Embryonic facial prominence (tissue), 1 donor: Measurements from ENCODE around the gene ANKS3.
A peak's percentile ranks its signal among the peaks of the same experiment; 100 is the strongest.

Experiments
- DNase-seq: peaks from one replicate; pipeline ENCODE4 v3.0.0-alpha.2; 2016; ENCODE audit errors: extremely low spot score

The ANKS3 gene

DNA sequence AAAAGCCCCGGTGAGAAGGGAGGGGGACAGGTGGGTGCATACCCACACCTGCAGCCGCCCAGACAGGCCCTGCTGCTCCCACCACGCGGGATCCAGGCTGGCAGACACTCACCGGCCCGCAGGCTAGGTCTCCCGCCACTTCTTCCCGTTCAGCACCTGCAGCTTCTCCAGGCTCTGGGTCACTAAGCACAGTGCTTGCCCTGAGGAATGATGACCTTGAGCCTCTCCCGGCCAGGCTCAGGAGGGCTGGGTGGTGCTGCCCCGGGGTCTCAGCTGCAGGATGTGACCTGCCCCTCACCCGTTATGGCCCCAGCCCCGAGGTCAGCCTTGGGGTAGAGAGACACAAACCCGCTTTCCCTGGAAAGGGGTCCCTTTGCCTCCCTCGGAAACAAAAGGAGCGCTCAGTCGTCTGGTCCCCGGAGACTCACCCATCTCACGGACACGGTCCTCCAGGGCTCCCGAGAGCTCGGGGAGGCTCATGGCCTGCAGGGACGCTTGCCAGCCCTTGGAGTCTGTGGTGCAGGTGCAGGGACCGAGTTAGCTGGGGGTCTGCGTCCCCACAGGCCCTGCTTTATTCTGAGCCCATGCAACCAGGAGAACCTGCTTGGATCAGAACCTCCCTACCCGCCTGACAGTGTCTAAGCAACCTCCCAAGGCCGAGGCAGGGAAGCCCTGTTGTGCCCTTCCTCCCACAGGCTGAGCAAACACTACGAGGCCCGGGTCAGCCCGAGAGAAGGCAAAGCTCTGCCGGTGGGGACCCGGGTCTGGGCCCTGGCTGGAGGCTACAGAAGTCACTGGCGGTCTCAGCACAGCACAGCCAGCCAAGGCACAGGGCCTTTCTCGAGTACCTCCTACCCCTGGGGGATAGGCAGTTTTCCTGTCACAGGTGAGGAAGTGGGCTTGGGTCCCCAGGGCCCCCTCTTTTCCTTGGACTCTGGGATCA lies 36.9 kb downstream of the ANKS3 start:
- DNase-seq: no peak

DNA sequence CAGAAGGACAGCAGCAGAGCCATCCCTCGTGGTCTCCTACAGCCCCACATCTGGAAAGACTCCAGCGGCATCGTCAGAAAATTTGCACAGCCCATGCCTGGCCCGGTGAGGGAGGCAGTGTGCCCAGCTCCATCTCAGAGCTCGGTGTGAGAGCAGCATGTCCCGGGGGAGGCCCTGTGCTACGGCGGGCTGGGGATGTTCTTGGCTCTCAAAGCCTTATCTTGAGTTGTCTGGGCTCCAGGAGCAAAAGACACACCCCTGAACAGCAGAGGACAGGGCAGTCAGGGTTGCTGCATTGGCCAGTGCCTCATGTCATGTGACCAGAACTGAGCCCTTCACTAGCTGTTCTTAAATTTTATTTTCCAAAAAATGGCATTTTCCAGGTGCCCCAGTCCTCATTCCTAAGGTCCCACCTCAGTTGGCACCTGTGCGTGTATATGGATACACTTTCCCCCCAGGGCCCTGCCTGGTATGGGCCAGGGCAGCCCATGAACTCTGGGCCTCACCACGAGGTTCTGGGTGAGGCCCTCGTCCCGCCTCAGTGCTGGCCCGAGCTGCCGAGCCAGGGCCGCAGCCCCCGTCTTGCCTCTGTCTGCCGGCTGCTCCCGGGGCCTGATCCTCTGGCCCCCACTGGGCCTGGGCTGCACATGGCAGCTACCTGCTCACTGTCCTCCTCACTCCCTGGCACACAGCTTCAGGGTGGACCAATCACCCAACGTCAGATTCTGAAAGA lies 37.7 kb downstream of the ANKS3 start:
- no peak for DNase-seq

DNA sequence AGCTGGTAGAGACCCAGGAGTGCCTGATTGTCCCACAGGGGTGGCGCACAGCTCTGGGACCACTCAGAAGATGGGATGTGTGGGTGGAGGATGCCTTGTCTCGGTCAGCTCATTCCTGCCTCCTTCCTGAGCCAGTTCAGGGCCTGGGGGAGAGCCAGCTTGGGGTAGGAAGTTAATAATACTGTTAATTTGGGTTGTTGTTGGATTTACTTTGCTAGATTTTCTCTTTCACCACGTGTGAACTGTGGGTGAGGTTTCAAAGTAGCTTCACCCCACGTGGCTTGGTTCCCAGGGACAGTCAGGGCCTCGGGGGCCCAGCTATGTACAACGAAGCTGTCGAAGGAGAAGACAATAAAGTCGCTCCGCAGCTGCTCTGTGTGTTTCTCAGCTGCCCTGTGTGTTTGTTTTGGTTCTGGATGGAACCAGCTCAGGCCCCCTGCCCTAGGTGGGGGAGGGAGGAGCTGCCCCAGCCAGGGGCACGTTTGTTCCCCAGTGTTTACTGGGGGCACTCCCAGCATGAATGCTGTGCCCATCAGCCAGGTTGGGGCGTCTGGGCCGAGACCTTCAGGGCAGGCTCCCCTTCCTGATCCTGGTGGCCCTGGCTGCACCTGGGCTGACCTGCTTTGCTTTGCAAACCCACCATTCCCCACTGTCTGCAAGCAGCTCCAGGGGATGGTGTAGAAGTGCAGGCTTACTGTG lies 38.4 kb downstream of the ANKS3 start:
- no peak for DNase-seq

DNA sequence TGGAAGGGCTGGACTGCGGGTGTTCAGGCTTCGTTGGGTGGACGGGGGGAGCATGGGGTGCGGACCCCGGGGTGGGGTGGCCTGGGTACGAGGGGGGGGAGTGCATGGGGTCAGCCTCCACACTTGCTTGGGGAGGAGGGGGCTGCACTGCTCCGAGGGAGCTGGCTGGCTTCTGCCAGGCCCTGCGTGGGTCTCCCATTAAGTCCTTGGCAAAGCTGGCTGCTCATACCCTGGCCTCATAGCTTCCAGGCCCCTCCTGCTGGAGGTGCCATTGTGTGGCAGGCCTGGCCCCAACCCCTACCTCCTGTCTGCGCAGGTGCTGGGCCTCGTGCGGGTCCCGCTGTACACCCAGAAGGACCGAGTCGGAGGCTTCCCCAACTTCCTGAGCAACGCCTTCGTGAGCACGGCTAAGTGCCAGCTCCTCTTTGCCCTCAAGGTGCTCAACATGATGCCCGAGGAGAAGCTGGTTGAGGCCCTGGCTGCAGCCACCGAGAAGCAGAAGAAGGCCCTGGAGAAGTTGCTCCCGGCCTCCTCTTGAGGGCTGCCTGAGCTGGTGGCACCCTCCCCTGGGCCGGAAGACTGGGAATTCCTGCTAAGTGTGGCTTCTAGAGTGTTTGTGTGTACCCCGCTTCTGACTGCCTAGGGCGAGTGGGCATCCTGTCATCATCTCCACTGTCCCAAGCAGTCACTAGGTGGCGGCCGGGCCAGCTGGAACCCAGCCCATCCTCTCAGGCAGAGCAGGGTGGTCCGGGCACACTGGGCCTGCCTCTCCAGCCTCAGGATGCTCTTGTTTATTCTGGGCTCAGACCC lies 39.2 kb downstream of the ANKS3 start:
- DNase-seq: no peak

DNA sequence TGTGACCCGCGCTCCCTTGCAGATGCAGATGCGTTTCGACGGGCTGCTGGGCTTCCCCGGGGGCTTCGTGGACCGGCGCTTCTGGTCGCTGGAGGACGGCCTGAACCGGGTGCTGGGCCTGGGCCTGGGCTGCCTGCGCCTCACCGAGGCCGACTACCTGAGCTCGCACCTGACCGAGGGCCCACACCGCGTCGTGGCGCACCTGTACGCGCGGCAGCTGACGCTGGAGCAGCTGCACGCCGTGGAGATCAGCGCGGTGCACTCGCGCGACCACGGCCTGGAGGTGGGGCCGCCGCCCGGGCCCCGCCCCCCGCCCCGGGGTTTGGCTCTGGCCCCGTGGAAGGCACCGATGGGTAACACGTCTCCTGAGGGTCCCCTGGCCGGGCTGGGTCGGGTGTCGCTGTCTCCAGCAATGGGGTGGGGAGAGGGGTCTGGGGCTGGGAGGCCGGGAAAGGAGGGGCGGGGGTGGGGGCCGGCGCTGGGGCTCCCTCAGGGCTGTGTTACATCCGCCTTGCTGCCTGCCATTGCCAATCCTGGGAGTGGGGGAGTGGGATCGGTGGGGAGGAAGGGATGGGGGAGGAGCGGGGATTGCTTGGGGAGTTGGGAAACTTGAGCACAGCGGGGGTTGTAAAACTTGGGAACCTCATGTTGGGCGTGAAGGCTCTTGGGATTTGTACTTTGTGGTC lies 40.0 kb downstream of the ANKS3 start:
- no peak for DNase-seq

DNA sequence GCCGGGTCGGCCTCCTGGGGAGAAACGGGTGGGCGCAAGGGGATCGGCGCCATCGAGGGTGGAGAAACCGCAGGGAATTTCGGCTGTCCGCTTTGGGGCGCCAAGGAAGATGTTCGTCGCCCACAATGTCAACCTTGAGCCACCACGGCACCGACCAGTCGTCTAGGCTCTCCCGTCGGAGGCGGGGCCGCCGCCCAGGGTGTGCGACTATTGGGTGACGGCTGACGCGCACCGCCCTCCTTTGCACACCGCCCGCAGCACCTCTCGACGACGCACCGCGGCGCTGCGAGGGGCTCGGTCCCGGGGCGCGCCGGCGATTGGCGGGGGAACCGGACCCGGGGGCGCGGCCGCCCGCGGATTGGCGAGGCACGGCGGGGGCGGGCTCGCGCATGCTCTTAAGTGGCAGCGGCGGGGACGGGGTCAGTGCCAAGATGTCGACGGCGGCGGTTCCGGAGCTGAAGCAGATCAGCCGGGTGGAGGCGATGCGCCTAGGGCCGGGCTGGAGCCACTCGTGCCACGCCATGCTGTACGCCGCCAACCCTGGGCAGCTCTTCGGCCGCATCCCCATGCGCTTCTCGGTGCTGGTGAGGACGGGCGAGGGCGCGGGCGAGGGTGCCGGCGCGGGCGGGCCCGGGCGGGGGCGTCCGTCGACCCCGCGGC lies 40.6 kb downstream of the ANKS3 start, which contains the start of gene NUDT16L1:
NUDT16L1 (plus strand) TSS at position 267 of the 660 bp plus-strand sequence; CDS start at position 432, 165 bp downstream.
- peak; percentile 91 for DNase-seq

DNA sequence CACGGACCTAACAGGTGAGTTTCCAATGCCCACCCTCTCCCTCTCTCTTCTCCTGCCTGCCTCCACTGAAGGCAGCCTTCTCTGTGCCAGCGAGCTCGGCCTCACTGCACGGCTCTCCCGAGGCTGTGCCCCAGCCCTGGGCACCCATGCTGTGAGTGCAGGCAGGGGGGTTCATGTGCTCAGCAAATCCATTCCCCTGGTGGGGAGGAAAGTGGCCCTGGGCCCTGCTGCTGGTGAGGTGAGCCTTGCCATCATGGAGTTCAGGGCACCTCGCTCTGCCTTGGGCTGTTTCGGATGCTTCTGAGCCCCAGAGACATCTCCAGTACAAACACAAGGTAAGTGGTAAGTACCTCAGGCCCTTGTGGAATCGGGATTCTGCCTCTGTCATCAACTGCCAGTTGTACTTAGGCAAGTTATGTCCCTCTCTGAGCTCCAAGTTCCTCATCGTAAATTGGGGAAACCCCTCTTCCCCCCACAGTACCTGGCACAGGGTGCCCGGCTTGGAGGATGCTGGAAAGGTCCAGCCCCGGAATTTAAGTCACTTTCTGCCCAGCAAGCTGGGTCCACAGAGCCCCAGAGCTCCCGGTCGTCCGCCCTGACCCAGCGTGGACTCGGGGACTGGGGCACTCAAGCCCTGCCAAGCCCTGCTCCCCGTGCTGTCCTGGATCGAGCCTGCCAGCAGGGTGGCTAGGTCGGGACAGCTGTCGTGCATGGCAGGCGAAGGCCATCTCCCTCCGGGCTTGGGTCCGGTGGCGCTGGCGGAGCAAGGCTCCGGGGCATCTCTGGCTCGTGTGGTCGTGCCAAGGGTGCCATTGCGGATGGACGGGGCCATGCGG lies 41.4 kb downstream of the ANKS3 start:
- no peak for DNase-seq

DNA sequence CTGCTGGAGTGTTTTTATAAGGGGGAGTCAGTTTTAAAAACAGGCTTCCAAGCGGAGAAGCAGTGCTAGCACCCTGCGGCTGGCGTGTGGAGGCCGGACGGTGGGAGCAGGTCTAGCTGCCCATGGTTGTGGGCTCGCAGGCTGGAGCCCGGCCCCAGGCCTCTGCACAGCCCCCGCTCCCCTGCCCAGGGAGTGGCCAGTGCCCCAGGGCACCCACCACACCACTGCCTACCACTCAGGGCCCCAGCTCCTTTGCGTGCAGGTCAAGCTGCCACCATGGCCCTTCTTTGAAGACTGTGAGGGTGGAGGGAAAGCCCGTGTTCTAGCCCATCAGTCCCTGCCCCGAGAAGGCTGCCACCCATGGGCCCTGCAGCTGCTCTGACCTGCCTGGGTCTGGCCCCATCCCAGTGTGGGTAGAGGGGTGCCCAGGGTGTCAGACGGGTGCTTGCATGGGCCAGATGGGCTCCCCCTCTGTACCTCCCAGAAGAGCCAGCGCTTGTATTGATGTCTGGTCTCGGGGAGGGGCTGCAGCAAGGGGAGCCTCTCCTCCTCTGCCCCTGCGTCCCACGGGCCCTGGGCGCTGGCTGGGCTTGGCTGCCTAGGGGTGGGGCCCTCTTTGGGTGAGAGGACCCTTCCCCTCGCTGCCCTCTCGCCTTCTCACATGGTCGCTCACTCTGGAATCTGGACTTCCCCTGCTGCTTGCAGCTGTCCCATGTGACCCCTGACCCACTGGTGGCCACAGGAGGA lies 42.2 kb downstream of the ANKS3 start:
- DNase-seq: no peak

DNA sequence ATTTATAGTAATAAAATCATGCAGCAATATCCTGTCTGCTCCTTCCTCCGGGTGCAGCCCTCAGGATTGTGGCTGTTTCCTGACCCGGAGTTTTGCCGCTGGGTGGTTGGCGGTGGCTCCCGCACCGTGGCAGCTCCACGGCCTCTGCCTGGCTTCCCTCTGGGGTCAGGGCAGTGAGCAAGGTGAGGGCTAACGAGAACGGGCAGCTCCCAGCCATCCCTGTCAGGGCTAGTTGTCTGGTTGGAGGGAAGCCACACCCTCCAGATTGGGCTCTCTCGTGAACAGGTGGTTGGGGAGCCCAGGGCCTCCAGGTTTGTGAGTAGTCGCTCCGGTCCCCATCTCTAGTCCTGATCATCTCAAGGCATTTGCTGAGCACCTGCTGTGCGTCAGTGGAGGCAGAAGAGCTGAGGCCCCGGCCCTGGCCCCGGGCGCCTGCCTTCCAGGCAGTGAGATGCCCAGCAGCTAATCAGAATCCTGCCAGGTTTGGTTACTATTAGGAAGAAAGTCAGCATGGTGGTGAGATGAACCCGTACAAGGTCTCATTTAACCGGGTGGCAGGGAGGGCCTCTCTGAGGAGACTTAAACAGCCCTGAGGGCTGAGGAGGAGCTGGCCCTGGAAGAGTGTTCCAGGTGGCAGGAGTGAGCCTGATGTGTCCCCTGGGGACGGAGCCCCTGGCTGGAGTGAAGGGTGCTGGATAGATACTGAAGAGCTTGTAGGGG lies 43.0 kb downstream of the ANKS3 start:
- no peak for DNase-seq

DNA sequence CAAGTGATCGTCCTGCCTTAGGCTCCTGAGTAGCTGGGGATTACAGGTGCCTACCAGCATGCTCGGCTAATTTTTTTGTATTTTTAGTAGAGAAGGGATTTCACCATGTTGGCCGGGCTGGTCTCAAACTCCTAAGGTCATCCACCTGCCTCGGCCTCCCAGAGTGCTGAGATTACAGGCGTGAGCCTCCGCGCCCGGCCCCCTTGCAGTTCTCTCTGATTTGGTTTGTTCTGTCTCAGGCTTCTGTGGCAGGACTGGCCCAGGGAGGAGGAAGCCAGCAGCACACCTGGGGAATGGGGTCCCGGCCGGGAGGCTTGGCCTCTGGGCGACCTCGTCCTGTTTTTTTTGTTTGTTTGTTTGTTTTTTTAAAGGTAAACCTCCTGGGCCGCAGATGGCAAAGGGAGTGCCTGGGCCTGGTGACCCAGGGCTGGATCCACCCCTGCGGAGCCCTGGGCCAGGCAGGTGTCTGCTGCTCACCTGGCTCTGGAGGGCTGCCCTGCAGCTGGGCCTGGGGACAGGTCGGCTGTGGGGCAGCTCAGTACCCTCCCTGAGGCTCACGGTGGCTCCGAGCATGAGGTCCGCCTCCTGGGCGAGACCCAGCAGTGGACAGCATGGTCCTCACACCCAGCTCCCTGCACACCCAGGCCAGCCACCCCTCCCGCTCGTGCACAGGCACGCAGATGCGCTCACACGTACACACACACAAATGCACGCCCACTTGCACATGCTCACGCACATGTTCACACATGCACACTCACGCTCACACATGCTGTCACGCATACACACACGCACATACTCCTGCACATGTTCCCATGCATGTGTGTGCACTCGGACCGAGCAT lies 44.0 kb downstream of the ANKS3 start:
- no peak for DNase-seq

DNA sequence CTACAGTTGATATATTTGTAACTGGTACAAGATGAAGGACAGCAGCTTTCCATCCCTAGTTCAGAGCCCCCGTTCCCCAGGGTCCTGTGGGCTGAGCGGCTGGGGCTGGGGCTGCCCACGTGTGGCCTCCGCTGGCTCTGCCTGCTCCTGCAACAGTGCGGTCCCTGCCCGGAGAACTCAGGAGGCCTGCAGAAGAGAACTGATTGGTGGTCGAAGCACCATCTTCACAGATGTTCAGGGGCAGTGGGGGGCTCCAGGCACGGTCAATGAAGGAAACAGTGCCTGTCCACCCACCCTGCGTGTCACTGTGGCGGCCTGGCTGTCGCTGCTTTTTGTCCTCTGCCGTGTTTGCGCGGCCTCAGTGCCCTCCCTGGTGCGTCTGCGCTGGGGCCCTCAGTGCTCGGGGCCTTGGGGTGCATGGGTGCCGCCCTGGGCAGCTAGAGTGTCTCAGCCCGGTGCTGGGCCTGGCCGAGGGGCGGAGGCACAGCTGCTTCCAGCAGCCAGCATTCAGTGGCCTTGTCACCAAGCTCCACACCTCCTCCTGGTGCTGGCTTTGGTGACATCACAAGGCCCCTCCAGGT lies 44.9 kb downstream of the ANKS3 start:
- DNase-seq: no peak

DNA sequence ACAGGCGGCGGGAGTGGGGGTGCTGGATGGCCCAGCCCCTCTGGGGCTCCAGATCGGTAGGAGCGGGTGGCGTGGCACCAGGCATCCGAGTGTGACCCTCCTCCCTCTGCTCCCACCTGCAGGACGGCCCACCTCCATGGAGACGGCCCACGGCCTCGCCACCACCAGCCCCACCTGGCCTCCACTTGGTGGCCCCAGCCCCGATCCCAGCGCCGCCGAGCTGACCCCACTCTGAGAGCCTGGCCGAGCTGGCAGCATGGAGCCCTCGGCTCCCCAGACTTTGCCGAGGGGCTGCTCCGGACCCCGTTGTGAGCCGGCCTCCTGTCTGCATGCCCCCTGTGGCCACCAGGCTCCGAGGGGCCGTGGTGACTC lies 45.4 kb downstream of the ANKS3 start:
- no peak for DNase-seq

DNA sequence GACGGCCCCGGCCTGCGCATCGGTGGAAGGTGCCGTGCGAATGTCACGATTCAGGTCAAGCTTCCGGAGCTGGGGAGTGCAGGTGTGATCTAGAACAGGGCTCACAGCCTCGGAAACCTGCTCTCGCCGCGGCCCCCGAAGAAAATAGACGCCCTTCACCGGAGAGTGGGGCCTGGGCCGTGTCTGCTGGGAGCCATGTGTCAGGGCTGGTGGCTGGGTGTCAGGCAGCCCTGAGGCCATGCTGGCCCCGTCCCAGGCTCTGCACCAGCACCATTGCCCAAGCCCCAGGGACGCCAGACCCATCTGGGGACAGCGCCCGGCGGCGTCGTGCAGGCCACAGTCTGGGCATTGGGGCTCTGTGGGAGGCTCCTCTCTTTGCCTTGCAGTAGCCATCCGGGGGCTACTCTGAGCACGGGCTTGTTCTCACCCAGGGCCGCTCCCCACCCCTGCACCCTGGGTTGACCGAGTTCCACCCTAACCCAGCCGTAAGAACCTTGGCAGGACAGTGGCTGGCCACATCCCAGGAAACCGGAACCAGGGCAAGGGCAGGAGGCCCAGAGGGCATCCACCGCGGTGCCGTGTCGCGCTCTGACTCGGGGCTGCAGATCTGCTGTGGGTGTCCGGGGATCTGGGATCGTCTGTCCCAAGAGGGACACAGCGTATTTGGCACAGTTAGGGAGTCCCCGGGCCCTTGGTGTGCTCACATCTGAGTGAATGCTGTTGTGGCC lies 46.0 kb downstream of the ANKS3 start:
- DNase-seq: no peak

DNA sequence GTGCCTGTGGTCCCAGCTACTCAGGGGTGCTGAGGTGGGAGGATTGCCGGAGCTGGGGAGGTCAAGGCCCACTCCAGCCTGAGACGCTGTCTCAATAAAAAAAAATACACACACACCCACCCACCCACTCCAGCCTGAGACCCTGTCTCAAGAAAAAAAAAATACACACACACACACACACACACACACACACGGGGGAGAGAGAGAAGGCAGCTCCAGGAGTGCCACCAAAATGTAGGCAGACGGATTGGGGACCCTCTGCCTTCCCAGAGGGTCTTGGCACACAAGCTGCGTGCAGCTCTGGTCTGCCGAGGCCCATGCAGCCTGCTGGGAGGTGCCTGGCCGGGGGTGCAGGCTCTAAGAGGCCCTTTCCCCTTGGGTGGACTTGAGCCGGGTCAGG lies 46.7 kb downstream of the ANKS3 start:
- no peak for DNase-seq

DNA sequence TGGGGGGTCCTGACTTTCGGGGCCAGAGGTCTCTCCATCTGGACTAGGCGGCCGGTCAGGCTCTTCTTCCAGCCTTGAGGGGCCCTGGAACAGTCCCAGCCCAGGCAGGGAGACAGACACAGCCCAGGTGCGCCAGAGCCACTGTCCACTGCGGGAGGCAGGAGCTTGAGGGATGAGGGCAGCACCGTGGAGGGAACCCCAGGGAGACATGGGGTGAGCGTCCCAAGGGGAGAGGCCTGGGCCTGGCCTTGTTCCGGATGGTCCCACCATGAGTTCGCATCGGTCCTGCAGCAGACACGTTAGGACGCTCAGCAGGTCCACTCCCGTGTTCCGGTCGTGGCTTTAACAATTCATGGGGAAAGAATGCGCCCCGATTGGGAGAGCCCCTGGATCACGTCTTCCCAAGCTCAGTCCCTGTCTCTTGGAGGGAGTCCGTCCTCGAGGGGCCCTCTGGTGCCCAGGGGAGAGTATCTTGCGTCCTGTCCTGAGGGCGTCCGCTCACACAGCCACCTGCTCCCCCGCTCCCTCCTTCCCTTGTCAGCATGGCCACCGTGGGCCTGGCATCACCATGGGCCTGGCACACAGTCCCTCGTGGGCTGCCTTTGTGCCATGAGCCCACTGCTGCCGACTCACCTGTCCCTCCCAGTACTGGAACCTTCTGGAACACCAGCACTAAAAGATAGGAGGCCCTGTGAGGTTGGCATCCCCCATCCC lies 47.4 kb downstream of the ANKS3 start:
- no peak for DNase-seq
